Adrenal gland (tissue), 12 donors: ENCODE results near the gene HIVEP3. TPM values are rescaled to one million over a fixed set of nuclear protein-coding genes. Genes with fewer than 3 reads are reported as not detected.

Experiments used
- DNase-seq, 7 donors: peaks; one replicate each; pipeline ENCODE4 v3.0.0-alpha.2; 2019 to 2020
- H3K27ac ChIP-seq, 5 donors: fragments of 200-600 bp; sonication (generic) in 4 of 5; 1 replicate in 3 of 5; 2 replicates in 2 of 5; pipeline versions ENCODE4 v1.5.1 to v1.8.0; 2016 to 2020; ENCODE audit warnings: mild to moderate bottlenecking in 1 of 5
- H3K27me3 ChIP-seq: fragments of 200-600 bp; 2 replicates; pipeline ENCODE4 v1.8.0; 2021
- H3K36me3 ChIP-seq, 2 donors: fragments of 200-600 bp; replicated peaks in 1 of 2; 1 replicate in 1 of 2; 2 replicates in 1 of 2; pipeline versions ENCODE4 v1.5.1 to v1.8.0; 2018 to 2022
- H3K4me1 ChIP-seq, 2 donors: fragments of 200-600 bp; replicated peaks in 1 of 2; 1 replicate in 1 of 2; 2 replicates in 1 of 2; pipeline versions ENCODE4 v1.5.1 to v1.8.0; 2018 to 2021
- H3K4me3 ChIP-seq, 4 donors: fragments of 200-600 bp; sonication (generic) in 3 of 4; one replicate each; pipeline ENCODE4 v1.5.1; 2016 to 2018
- H3K9me3 ChIP-seq, 3 donors: fragments of 200-600 bp; sonication (generic) in 1 of 3; replicated peaks in 1 of 3; 1 replicate in 2 of 3; 2 replicates in 1 of 3; pipeline versions ENCODE4 v1.5.1 to v1.8.0; 2016 to 2021
- CTCF ChIP-seq, 6 experiments: fragments of 450-650 bp in 4 of 6; fragments of 200-600 bp in 2 of 6; sonication (generic) in 1 of 6; IDR thresholded peaks; 1 replicate in 5 of 6; 2 replicates in 1 of 6; pipeline versions ENCODE4 v1.5.1 to v1.8.0; 2016 to 2021; ENCODE audit warnings: antibody characterized with exemption in 6 of 6, mild to moderate bottlenecking in 2 of 6, moderate library complexity in 1 of 6
- POLR2A ChIP-seq, 2 donors: fragments of 450-650 bp; IDR thresholded peaks; one replicate each; pipeline ENCODE4 v1.6.1; 2017; ENCODE audit warnings: antibody characterized with exemption in 2 of 2, mild to moderate bottlenecking in 2 of 2, moderate library complexity in 1 of 2
- WGBS, 4 donors: extraction: QIAGEN DNeasy Blood & Tissue Kit in 2 of 4; methylation state at CpG; one replicate each; pipeline versions ENCODE4 v1.1.5 to v1.1.7; 2013 to 2017; 5-methylcytosine and 5-hydroxymethylcytosine counted together
- intact Hi-C, 2 donors: fragments of 100-400 bp; cut with DNase I; formaldehyde crosslinking; loops; one replicate each; pipeline versions ENCODE4 v1.14.1 to v1.15.0; 2022 to 2023
- polyA plus RNA-seq, 3 donors: library from polyadenylated mRNA; stranded (reverse); fragments of 200-250 nt in 2 of 3; fragments of 350-450 nt in 1 of 3; fragmentation: Illumina TruSeq in 1 of 3; extraction: RNeasy Lipid Tissue Mini Kit (QIAGEN cat#74804) in 1 of 3; gene quantifications; one replicate each; pipeline ENCODE4 v1.2.3, GENCODE V29; 2013 to 2014
- total RNA-seq, 9 donors: library from RNA; depleted of rRNA in 4 of 9; stranded (reverse); fragments of >200 nt in 4 of 9; fragments of 120-200 nt in 1 of 9; fragmentation: NEBNext Ultra II Directional in 1 of 9; extraction: Animal tissue kit (Norgen Biotek cat#: 25700) in 1 of 9; gene quantifications; one replicate each; pipeline versions ENCODE4 v1.1.0 to v1.2.4, GENCODE V29; 2013 to 2023
- donor health status: healthy with polysubstance abuse.
- donor health status: Bipolar disorder and iron deficiency.
- donor health status: DM: yes; HTN: yes; CAD: no.
- donor health status: DM: no; HTN: no; CAD: no.
- donor health status: DM: no; HTN: no; CAD: no.
- donor health status: DM: yes; HTN: yes; CAD: no.

HIVEP3 gene
- total and polyA plus RNA-seq, 12 donors, result 3.2 to 7.7 (median 7.0) TPM

GRCh38 chr1:41510531-41511238, 408.0 kb downstream of the HIVEP3 start:
- DNase-seq, result no peak
- intact Hi-C loops, result no loop called here
- H3K27me3 ChIP-seq, result no peaks in the 10 kb centered on the region
- WGBS, 4 donors, result 93 to 98% (median 95%) methylated on average over 20 to 41 of the region's 41 CpGs
- no peak overlapping the region for H3K4me3 ChIP-seq
- H3K4me1 ChIP-seq, result peaks cover 0 to 2% of the 10 kb centered on the region in 2 donors
- no peak overlapping the region for H3K27ac ChIP-seq
- no peak for TF ChIP-seq CTCF (IDR thresholded peaks at IDR 0.05)
- TF ChIP-seq POLR2A (IDR thresholded peaks at IDR 0.05), result no peak
- H3K9me3 ChIP-seq, result no peaks in the 10 kb centered on the region
- H3K36me3 ChIP-seq, result peaks cover 0 to 6% of the 10 kb centered on the region in 2 donors

- Histone ChIP-seq H3K27me3 (no peaks in the 10 kb centered on the region), H3K27ac (no peak overlapping the region), H3K9me3 (no peaks in the 10 kb centered on the region), H3K4me1 (no peaks in the 10 kb centered on the region), H3K36me3 (peaks cover 0 to 6% of the 10 kb centered on the region in 2 donors), H3K4me3 (no peak overlapping the region)
- no peak for DNase-seq
- intact Hi-C loops, result no loop called here
- TF ChIP-seq POLR2A (IDR thresholded peaks at IDR 0.05) (no peak), CTCF (IDR thresholded peaks at IDR 0.05) (no peak)
- WGBS, 4 donors, result 75 to 96% (median 80%) methylated on average over 8 to 9 of the region's 9 CpGs
These were observed 409.5 kb downstream of the HIVEP3 start for GRCh38 chr1:41509270-41509671.

GRCh38 chr1:41508290-41508689, 410.4 kb downstream of the HIVEP3 start:
- WGBS, 4 donors, result 89 to 100% (median 90%) methylated on average over 1 to 2 of the region's 2 CpGs
- Histone ChIP-seq H3K9me3 (no peaks in the 10 kb centered on the region), H3K36me3 (peaks cover 0 to 6% of the 10 kb centered on the region in 2 donors), H3K27me3 (no peaks in the 10 kb centered on the region), H3K4me1 (no peaks in the 10 kb centered on the region), H3K27ac (no peak overlapping the region), H3K4me3 (no peak overlapping the region)
- intact Hi-C loops, result no loop called here
- DNase-seq, result no peak
- TF ChIP-seq CTCF (IDR thresholded peaks at IDR 0.05) (no peak), POLR2A (IDR thresholded peaks at IDR 0.05) (no peak)

- intact Hi-C loops, result no loop called here
These were observed 410.9 kb downstream of the HIVEP3 start for GRCh38 chr1:41507836-41508235.

More at GRCh38 chr1:41507836-41508235, 410.9 kb downstream of the HIVEP3 start:
- Histone ChIP-seq H3K9me3 (no peaks in the 10 kb centered on the region), H3K36me3 (peaks cover 0 to 6% of the 10 kb centered on the region in 2 donors), H3K27me3 (no peaks in the 10 kb centered on the region), H3K4me1 (no peaks in the 10 kb centered on the region), H3K4me3 (no peak overlapping the region), H3K27ac (no peak overlapping the region)
- 91 to 95% (median 93%) methylated on average over 5 to 6 of the region's 6 CpGs for WGBS, 4 donors
- no peak for TF ChIP-seq CTCF (IDR thresholded peaks at IDR 0.05)
- TF ChIP-seq POLR2A (IDR thresholded peaks at IDR 0.05), result no peak
- no peak for DNase-seq
